Measurements from ENCODE around the gene ZNF609. TPM values are rescaled to one million over a fixed set of nuclear protein-coding genes. Genes with fewer than 3 reads are reported as not detected.
"Not testable (repeated sequence)": the region's sequence is repeated elsewhere in the genome, so short reads cannot be mapped to it uniquely, and the experiment has no call there.

Gene ZNF609
- total RNA-seq, 6 experiments from 2014 or later = 19.7 to 22.1 (median 20.4) TPM

- no peak overlapping the region for H3K4me3 Mint-ChIP-seq
- no peak for DNase-seq
These were observed 173.6 kb downstream of the ZNF609 start for GRCh38 chr15:64634027-64634426.

GRCh38 chr15:64634576-64635498 is 174.5 kb downstream of the ZNF609 start:
- no peak overlapping the region for H3K4me3 Mint-ChIP-seq
- DNase-seq = no peak
- peaks cover 38% of the 10 kb centered on the region for H3K4me1 Mint-ChIP-seq (ENCODE audit: low read depth)

More at GRCh38 chr15:64634027-64634426, 173.6 kb downstream of the ZNF609 start:
- Mint-ChIP-seq H3K4me1 (ENCODE audit: low read depth) (peaks cover 33% of the 10 kb centered on the region), H3K9me3 (no peaks in the 10 kb centered on the region), H3K27ac (peak overlapping the region; percentile 64; the same call in 1 of the 2 replicates), H3K36me3 (ENCODE audit: low read depth) (peaks cover 19% of the 10 kb centered on the region), H3K27me3 (ENCODE audit: insufficient read depth) (no peaks in the 10 kb centered on the region; the same call in 1 of the 2 replicates)
- no peak for TF ChIP-seq CTCF (IDR thresholded peaks at IDR 0.05)

GRCh38 chr15:64635499-64636495 is 175.4 kb downstream of the ZNF609 start:
- no peaks in the 10 kb centered on the region for H3K9me3 Mint-ChIP-seq
- peak; percentile 42 for DNase-seq
- H3K27me3 Mint-ChIP-seq (ENCODE audit: insufficient read depth) = no peaks in the 10 kb centered on the region; the same call in 1 of the 2 replicates
- H3K36me3 Mint-ChIP-seq (ENCODE audit: low read depth) = peaks cover 26% of the 10 kb centered on the region
- peaks cover 41% of the 10 kb centered on the region for H3K4me1 Mint-ChIP-seq (ENCODE audit: low read depth)
- TF ChIP-seq CTCF (IDR thresholded peaks at IDR 0.05) = no peak
- H3K4me3 Mint-ChIP-seq = no peak overlapping the region
- H3K27ac Mint-ChIP-seq = peak overlapping the region; percentile 47

More at GRCh38 chr15:64634576-64635498, 174.5 kb downstream of the ZNF609 start:
- Mint-ChIP-seq H3K27me3 (ENCODE audit: insufficient read depth) (no peaks in the 10 kb centered on the region; the same call in 1 of the 2 replicates), H3K27ac (peak overlapping the region; percentile 64), H3K36me3 (ENCODE audit: low read depth) (peaks cover 21% of the 10 kb centered on the region), H3K9me3 (no peaks in the 10 kb centered on the region)
- no peak for TF ChIP-seq CTCF (IDR thresholded peaks at IDR 0.05)

GRCh38 chr15:64636556-64636955 is 176.2 kb downstream of the ZNF609 start:
- DNase-seq = no peak
- Mint-ChIP-seq H3K4me1 (ENCODE audit: low read depth) (peaks cover 45% of the 10 kb centered on the region), H3K4me3 (no peak overlapping the region), H3K27me3 (ENCODE audit: insufficient read depth) (no peaks in the 10 kb centered on the region; the same call in 1 of the 2 replicates), H3K36me3 (ENCODE audit: low read depth) (peaks cover 26% of the 10 kb centered on the region), H3K27ac (no peak overlapping the region; the same call in 1 of the 2 replicates), H3K9me3 (no peaks in the 10 kb centered on the region)
- no peak for TF ChIP-seq CTCF (IDR thresholded peaks at IDR 0.05)

- Mint-ChIP-seq H3K27ac (no peak overlapping the region), H3K4me3 (no peak overlapping the region), H3K27me3 (ENCODE audit: insufficient read depth) (no peaks in the 10 kb centered on the region; the same call in 1 of the 2 replicates), H3K9me3 (no peaks in the 10 kb centered on the region), H3K36me3 (ENCODE audit: low read depth) (peaks cover 26% of the 10 kb centered on the region), H3K4me1 (ENCODE audit: low read depth) (peaks cover 45% of the 10 kb centered on the region)
- no peak for DNase-seq
- TF ChIP-seq CTCF (IDR thresholded peaks at IDR 0.05) = no peak
These were observed 177.0 kb downstream of the ZNF609 start for GRCh38 chr15:64637412-64637811.

GRCh38 chr15:64639744-64640143 is 179.4 kb downstream of the ZNF609 start:
- H3K36me3 Mint-ChIP-seq (ENCODE audit: low read depth) = peaks cover 31% of the 10 kb centered on the region
- H3K4me3 Mint-ChIP-seq; H3K27me3 Mint-ChIP-seq (ENCODE audit: insufficient read depth); H3K9me3 Mint-ChIP-seq; DNase-seq; H3K27ac Mint-ChIP-seq: not testable (repeated sequence)
- H3K4me1 Mint-ChIP-seq (ENCODE audit: low read depth) = peaks cover 38% of the 10 kb centered on the region

All from HFFc6 (cell line).